Measurements from ENCODE around the gene VCPKMT. TPM values are rescaled to one million over a fixed set of nuclear protein-coding genes. Genes with fewer than 3 reads are reported as not detected.

The VCPKMT gene
- polyA plus RNA-seq, 1 experiment, result 7.7 TPM

DNA sequence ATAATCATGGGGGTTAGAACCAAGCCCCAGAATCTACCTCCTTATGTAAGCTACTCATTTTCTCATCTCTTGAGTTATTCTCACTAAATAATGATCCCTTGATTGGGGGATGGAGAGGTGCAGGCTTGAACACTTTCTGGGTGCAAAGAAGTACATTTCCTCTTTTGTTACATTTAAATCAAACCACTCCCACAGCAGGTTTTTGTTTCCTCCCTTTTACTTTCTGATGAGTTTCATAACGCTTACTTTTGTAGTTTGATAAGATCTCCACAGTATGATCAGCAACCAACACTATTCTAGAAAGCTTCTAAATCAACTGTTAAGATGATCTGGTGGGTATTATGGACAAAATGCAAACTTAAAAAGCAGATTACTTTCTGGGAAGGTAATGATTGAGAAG lies 20.5 kb downstream of the VCPKMT start:
- H3K4me3 ChIP-seq (ENCODE audit: low read depth, low read length), result no peak overlapping the region
- ChIA-PET CTCF (interaction anchor here (0.5 to 1.9 kb wide), 5 partner anchors 8 to 765 kb away, joined by 3 to 5 read pairs (median 4); no protein-coding TSS in a partner anchor), POLR2A (no interaction called here)
- no peak overlapping the region for H3K27ac ChIP-seq (ENCODE audit: low read depth, low read length)
- H3K27me3 ChIP-seq (ENCODE audit: control insufficient read depth, insufficient read depth, low read length), result no peaks in the 10 kb centered on the region
- H3K9me3 ChIP-seq (ENCODE audit: control insufficient read depth, insufficient read depth, low read length), result no peaks in the 10 kb centered on the region
- TF ChIP-seq, protein P1, sequence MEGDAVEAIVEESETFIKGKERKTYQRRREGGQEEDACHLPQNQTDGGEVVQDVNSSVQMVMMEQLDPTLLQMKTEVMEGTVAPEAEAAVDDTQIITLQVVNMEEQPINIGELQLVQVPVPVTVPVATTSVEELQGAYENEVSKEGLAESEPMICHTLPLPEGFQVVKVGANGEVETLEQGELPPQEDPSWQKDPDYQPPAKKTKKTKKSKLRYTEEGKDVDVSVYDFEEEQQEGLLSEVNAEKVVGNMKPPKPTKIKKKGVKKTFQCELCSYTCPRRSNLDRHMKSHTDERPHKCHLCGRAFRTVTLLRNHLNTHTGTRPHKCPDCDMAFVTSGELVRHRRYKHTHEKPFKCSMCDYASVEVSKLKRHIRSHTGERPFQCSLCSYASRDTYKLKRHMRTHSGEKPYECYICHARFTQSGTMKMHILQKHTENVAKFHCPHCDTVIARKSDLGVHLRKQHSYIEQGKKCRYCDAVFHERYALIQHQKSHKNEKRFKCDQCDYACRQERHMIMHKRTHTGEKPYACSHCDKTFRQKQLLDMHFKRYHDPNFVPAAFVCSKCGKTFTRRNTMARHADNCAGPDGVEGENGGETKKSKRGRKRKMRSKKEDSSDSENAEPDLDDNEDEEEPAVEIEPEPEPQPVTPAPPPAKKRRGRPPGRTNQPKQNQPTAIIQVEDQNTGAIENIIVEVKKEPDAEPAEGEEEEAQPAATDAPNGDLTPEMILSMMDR (IDR thresholded peaks at IDR 0.05; ENCODE audit: low read depth, low read length), result no peak
- DNase-seq (ENCODE audit: low read depth, low spot score), result no peak

DNA sequence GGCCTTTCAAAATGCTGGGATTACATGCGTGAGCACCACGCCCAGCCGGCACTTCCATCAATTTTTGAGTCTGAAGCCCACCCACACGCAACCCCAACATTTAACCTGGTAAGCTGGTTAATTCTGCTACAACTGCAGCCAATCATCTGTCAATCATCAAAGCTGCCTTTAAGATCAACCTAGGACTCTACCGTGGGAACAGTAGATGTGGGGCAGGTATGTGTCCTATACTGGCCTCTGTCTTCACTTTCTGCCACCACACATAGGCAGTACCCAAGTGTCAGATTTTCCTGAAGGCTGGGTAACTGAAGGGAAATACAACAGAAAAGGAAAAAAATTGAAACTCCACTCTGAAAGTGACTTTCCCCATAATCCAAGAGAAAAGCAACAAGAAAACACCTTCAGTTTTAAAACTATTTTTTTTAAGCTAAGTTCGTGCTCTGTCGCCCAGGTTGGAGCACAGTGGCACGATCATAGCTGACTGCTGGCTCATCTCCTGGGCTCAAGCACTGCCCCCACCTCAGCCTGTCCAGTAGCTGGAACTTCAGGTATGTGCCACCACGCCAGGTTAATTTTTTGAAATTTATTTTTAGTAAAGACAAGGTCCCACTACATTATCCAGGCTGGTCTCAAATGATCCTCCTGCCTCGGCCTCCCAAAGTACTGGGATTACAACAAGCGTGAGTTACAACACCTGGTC lies 22.2 kb downstream of the VCPKMT start:
- TF ChIP-seq, protein P1 (IDR thresholded peaks at IDR 0.05; ENCODE audit: low read depth, low read length), result no peak
- H3K9me3 ChIP-seq (ENCODE audit: control insufficient read depth, insufficient read depth, low read length), result no peaks in the 10 kb centered on the region
- ChIA-PET CTCF (interaction anchor here (0.6 to 3.6 kb wide), 3 partner anchors 228 to 253 kb away, joined by 3 to 15 read pairs (median 4); no protein-coding TSS in a partner anchor), POLR2A (interaction anchor here (0.7 to 0.9 kb wide), 2 partner anchors 37 to 201 kb away, joined by 3 read pairs; partner anchors contain the start of gene ARF6)
- no peak overlapping the region for H3K4me3 ChIP-seq (ENCODE audit: low read depth, low read length)
- H3K27me3 ChIP-seq (ENCODE audit: control insufficient read depth, insufficient read depth, low read length), result no peaks in the 10 kb centered on the region
- no peak for DNase-seq (ENCODE audit: low read depth, low spot score)
- H3K27ac ChIP-seq (ENCODE audit: low read depth, low read length), result no peak overlapping the region

DNA sequence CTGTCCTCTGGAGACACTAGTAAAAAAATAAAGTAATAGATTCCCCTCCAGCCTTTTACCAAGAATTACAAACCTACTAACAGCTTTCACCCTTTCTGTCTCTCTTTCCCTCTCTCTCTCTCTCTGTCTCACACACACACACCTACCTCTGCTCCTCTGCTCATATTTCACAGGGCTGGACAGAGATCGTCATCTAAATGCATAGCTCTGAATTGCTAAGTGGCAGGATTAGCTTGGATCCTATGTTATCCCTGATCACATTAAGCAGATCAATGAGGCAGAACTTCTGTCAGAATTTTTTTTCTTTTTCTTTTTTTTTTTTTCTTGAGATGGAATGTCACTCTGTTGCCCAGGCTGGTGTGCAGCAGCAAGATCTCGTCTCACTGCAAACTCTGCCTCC lies 22.9 kb downstream of the VCPKMT start:
- Histone ChIP-seq H3K9me3 (ENCODE audit: control insufficient read depth, insufficient read depth, low read length) (no peaks in the 10 kb centered on the region), H3K27ac (ENCODE audit: low read depth, low read length) (no peak overlapping the region), H3K4me3 (ENCODE audit: low read depth, low read length) (no peak overlapping the region), H3K27me3 (ENCODE audit: control insufficient read depth, insufficient read depth, low read length) (no peaks in the 10 kb centered on the region)
- CTCF ChIA-PET, result interaction anchor here (0.6 to 3.6 kb wide), 3 partner anchors 228 to 252 kb away, joined by 3 to 15 read pairs (median 4); no protein-coding TSS in a partner anchor
- TF ChIP-seq, protein P1 (IDR thresholded peaks at IDR 0.05; ENCODE audit: low read depth, low read length), result no peak
- DNase-seq (ENCODE audit: low read depth, low spot score), result no peak
- POLR2A ChIA-PET, result interaction anchor here (0.7 to 0.9 kb wide), 2 partner anchors 37 to 200 kb away, joined by 3 read pairs; partner anchors contain the start of gene ARF6

DNA sequence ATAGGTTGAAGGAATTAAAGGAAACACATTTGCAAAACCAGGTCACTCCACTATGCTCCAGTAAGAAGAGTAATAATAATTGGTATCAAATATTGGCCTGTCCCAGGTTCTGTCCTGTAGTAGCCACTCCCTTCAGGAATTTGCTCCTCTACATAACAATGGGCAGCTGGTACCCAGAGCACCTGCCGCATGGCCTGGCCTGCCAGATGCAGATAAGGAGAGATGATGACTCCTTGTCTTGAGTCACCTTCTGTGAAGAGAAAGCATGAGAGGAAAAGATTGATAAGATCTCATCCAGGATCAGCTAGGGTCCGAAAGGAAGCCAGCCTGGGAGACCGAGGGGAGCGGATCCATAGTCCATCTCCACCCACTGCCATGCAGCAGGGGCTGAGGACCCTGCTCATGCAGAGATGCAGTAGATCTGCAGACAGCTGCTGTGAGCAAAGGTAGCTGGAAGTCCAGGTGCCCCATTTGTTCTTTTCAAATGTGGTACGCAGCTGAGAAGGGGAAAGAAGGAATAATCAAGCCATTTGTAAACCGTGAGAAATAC lies 24.3 kb downstream of the VCPKMT start:
- POLR2A ChIA-PET, result interaction anchor here (1.6 kb wide), 1 partner anchor 229 kb away, joined by 3 read pairs; no protein-coding TSS in a partner anchor
- no peak for DNase-seq (ENCODE audit: low read depth, low spot score)
- no peaks in the 10 kb centered on the region for H3K27me3 ChIP-seq (ENCODE audit: control insufficient read depth, insufficient read depth, low read length)
- no peaks in the 10 kb centered on the region for H3K9me3 ChIP-seq (ENCODE audit: control insufficient read depth, insufficient read depth, low read length)
- CTCF ChIA-PET, result interaction anchor here (0.8 to 3.6 kb wide), 2 partner anchors 230 to 238 kb away, joined by 3 to 15 read pairs; no protein-coding TSS in a partner anchor
- TF ChIP-seq, protein P1 (IDR thresholded peaks at IDR 0.05; ENCODE audit: low read depth, low read length), result no peak
- H3K27ac ChIP-seq (ENCODE audit: low read depth, low read length), result no peak overlapping the region
- H3K4me3 ChIP-seq (ENCODE audit: low read depth, low read length), result no peak overlapping the region
